ENCODE data around the gene LRP1B.

Gene LRP1B

GRCh38 chr2:141386168-141386567, 744.6 kb downstream of the LRP1B start:
- no peak for DNase-seq

- DNase-seq = no peak
Observed at GRCh38 chr2:141384676-141385075, 746.1 kb downstream of the LRP1B start.

- DNase-seq = no peak
Observed at GRCh38 chr2:141381946-141382345, 748.9 kb downstream of the LRP1B start.

GRCh38 chr2:141380008-141380979, 750.5 kb downstream of the LRP1B start:
- no peak for DNase-seq

GRCh38 chr2:141364821-141365220, 766.0 kb downstream of the LRP1B start:
- DNase-seq = no peak

- DNase-seq = no peak
Observed at GRCh38 chr2:141362311-141362710, 768.5 kb downstream of the LRP1B start.

GRCh38 chr2:141348481-141348880, 782.3 kb downstream of the LRP1B start:
- DNase-seq = no peak

GRCh38 chr2:141341444-141341843, 789.4 kb downstream of the LRP1B start:
- no peak for DNase-seq

- no peak for DNase-seq
Observed at GRCh38 chr2:141331127-141331526, 799.7 kb downstream of the LRP1B start.

- no peak for DNase-seq
Observed at GRCh38 chr2:141329964-141330363, 800.9 kb downstream of the LRP1B start.

- DNase-seq = no peak
Observed at GRCh38 chr2:141323571-141323970, 807.2 kb downstream of the LRP1B start.

GRCh38 chr2:141317986-141318385, 812.8 kb downstream of the LRP1B start:
- no peak for DNase-seq

- DNase-seq = no peak
Observed at GRCh38 chr2:141316606-141317005, 814.2 kb downstream of the LRP1B start.

- no peak for DNase-seq
Observed at GRCh38 chr2:141316103-141316502, 814.7 kb downstream of the LRP1B start.

GRCh38 chr2:141313972-141314371, 816.8 kb downstream of the LRP1B start:
- DNase-seq = no peak

- DNase-seq = no peak
Observed at GRCh38 chr2:141311430-141311829, 819.4 kb downstream of the LRP1B start.

GRCh38 chr2:141306368-141306767, 824.4 kb downstream of the LRP1B start:
- DNase-seq = no peak

GRCh38 chr2:141301551-141301950, 829.3 kb downstream of the LRP1B start:
- no peak for DNase-seq

- no peak for DNase-seq
Observed at GRCh38 chr2:141280037-141280436, 850.8 kb downstream of the LRP1B start.

- no peak for DNase-seq
Observed at GRCh38 chr2:141271346-141271745, 859.5 kb downstream of the LRP1B start.

- no peak for DNase-seq
Observed at GRCh38 chr2:141264848-141265247, 866.0 kb downstream of the LRP1B start.

- no peak for DNase-seq
Observed at GRCh38 chr2:141260911-141261310, 869.9 kb downstream of the LRP1B start.

GRCh38 chr2:141259683-141260082, 871.1 kb downstream of the LRP1B start:
- no peak for DNase-seq

GRCh38 chr2:141242008-141242407, 888.8 kb downstream of the LRP1B start:
- no peak for DNase-seq

GRCh38 chr2:141226560-141226959, 904.3 kb downstream of the LRP1B start:
- DNase-seq = no peak
